SU-DHL-6 (cell line): ENCODE data around the gene BMP6.

Source experiments
- H2AFZ ChIP-seq: fragments of 200-600 bp; sonication (generic); 2 replicates; pipeline ENCODE4 v1.6.1; 2014; ENCODE audit warnings: low read depth, mild to moderate bottlenecking, moderate library complexity, mixed read lengths, antibody characterized with exemption, low read length; ENCODE audit not compliant: severe bottlenecking
- H3F3A ChIP-seq: fragments of 200-600 bp; shearing (Covaris generic); 2 replicates; pipeline ENCODE4 v1.6.0; 2016; ENCODE audit warnings: antibody characterized with exemption, mild to moderate bottlenecking; ENCODE audit not compliant: insufficient read depth
- H3K27ac ChIP-seq: fragments of 200-600 bp; sonication (generic); 2 replicates; pipeline ENCODE4 v1.5.1; 2016; ENCODE audit warnings: low read depth, mild to moderate bottlenecking, low read length, moderate library complexity, mixed read lengths
- H3K27me3 ChIP-seq: fragments of 200-600 bp; sonication (generic), shearing (Covaris generic); 2 replicates; pipeline ENCODE4 v1.6.0; 2014; ENCODE audit warnings: mild to moderate bottlenecking, low read length
- H3K36me3 ChIP-seq: fragments of 200-600 bp; sonication (generic); 2 replicates; pipeline ENCODE4 v1.6.1; 2014; ENCODE audit warnings: mild to moderate bottlenecking, low read length, mixed read lengths
- H3K4me2 ChIP-seq: fragments of 300-600, 200-600 bp; shearing (Covaris generic), sonication (generic); 2 replicates; pipeline ENCODE4 v1.6.0; 2014; ENCODE audit warnings: low read length, low read depth, mild to moderate bottlenecking; ENCODE audit not compliant: poor library complexity, severe bottlenecking
- H3K4me3 ChIP-seq: fragments of 200-600 bp; sonication (generic); 2 replicates; pipeline ENCODE4 v1.5.1; 2014; ENCODE audit warnings: antibody characterized with exemption, low read length, mild to moderate bottlenecking, mixed read lengths; ENCODE audit not compliant: insufficient read depth, poor library complexity, severe bottlenecking
- H3K79me2 ChIP-seq: fragments of 200-600 bp; sonication (generic); 2 replicates; pipeline ENCODE4 v1.6.1; 2014; ENCODE audit warnings: mild to moderate bottlenecking, low read length, moderate library complexity; ENCODE audit not compliant: insufficient read depth
- H3K9ac ChIP-seq: fragments of 200-600 bp; sonication (generic); 2 replicates; pipeline ENCODE4 v1.7.0; 2014; ENCODE audit warnings: mild to moderate bottlenecking, low read length
- H3K9me2 ChIP-seq: fragments of 200-600 bp; sonication (generic); replicated peaks from 2 replicates; pipeline ENCODE4 v1.6.1; 2014; ENCODE audit warnings: low read length; ENCODE audit not compliant: insufficient read depth
- H3K9me3 ChIP-seq: fragments of 200-600 bp; sonication (generic); 2 replicates; pipeline ENCODE4 v1.6.1; 2014; ENCODE audit warnings: low read length, mixed read lengths; ENCODE audit not compliant: insufficient read depth
- H4K20me1 ChIP-seq: fragments of 200-600 bp; sonication (generic); 2 replicates; pipeline ENCODE4 v1.6.1; 2014; ENCODE audit warnings: low read depth, mild to moderate bottlenecking, antibody characterized with exemption, low read length, moderate library complexity, mixed read lengths
- CTCF ChIP-seq: fragments of 200-600 bp; sonication (generic); IDR thresholded peaks from one replicate; pipeline ENCODE4 v1.5.1; 2017; ENCODE audit warnings: antibody characterized with exemption, mild to moderate bottlenecking, low read length, moderate library complexity; ENCODE audit not compliant: insufficient read depth, poor library complexity, severe bottlenecking
- EZH2phosphoT487 ChIP-seq: fragments of 200-600 bp; sonication (generic), shearing (Covaris generic); conservative IDR thresholded peaks from 2 replicates; pipeline ENCODE4 v1.6.1; 2018; ENCODE audit warnings: mild to moderate bottlenecking, antibody characterized with exemption, low read length, moderate library complexity, mixed read lengths

BMP6 gene

DNA sequence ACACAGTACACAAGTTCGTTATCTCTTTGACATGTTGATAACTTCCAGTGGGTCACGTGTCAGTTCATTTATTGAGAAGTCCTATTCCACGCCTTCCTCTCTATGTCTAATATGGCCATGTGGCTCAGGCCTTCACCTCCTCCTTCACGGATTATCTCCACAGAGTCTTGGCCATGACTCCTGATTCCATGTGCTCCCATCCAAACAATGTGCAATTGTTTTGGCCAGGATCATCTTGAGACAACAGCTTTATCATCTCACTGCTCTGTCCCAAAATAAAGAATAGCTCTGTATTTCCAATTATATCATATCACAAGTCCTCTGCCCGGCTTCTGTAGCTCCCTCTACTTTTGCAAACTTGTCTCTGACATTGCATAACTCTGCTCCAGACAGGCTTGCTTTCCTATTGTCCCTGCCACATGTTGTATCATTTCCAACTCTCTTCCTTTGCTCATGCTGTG is 195.8 kb downstream of the BMP6 start:
- Histone ChIP-seq H3K9me2 (no peaks in the 10 kb centered on the region), H3K4me3 (no peak overlapping the region), H2AFZ (no peak overlapping the region), H3K4me2 (no peak overlapping the region), H3K27ac (no peak overlapping the region), H3K9me3 (no peaks in the 10 kb centered on the region), H3K9ac (no peak overlapping the region), H3K79me2 (no peaks in the 10 kb centered on the region), H4K20me1 (no peaks in the 10 kb centered on the region), H3K27me3 (no peaks in the 10 kb centered on the region), H3F3A (no peaks in the 10 kb centered on the region), H3K36me3 (no peaks in the 10 kb centered on the region)
- no peak for TF ChIP-seq EZH2phosphoT487
- no peak for TF ChIP-seq CTCF

GRCh38 chr6:7922596-7922995 is 196.7 kb downstream of the BMP6 start:
- no peaks in the 10 kb centered on the region for H3K9me2 ChIP-seq
- H3K4me2 ChIP-seq = no peak overlapping the region
- no peak overlapping the region for H3K27ac ChIP-seq
- H3K79me2 ChIP-seq = no peaks in the 10 kb centered on the region
- no peaks in the 10 kb centered on the region for H3K9me3 ChIP-seq
- H3K4me3 ChIP-seq = no peak overlapping the region
- H3K36me3 ChIP-seq = no peaks in the 10 kb centered on the region
- no peaks in the 10 kb centered on the region for H3F3A ChIP-seq
- H3K27me3 ChIP-seq = no peaks in the 10 kb centered on the region
- TF ChIP-seq EZH2phosphoT487 = no peak
- TF ChIP-seq CTCF = no peak
- H3K9ac ChIP-seq = no peak overlapping the region
- no peaks in the 10 kb centered on the region for H4K20me1 ChIP-seq
- no peak overlapping the region for H2AFZ ChIP-seq

DNA sequence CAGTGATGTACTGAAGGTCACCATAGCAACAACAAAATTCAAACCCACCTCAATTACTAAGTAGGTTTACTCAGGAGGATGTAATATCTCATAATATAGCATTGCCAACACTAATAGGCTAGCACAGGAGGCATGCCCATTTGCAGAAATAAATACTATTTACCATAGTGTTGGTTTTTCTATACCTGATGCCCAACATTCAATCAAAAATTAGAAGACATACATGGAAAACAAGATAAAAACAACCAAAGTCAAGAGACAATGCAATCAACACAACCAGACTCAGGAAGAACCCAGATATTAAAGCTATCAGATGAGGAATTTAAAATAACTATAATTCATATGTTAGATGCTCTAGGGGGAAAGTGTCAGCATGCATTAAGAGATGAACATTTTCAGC is 199.0 kb downstream of the BMP6 start:
- Histone ChIP-seq H4K20me1 (no peaks in the 10 kb centered on the region), H3K27me3 (no peaks in the 10 kb centered on the region), H3K4me2 (no peak overlapping the region), H3K36me3 (no peaks in the 10 kb centered on the region), H3K27ac (no peak overlapping the region), H3K9me2 (no peaks in the 10 kb centered on the region), H2AFZ (no peak overlapping the region), H3K79me2 (no peaks in the 10 kb centered on the region), H3F3A (no peaks in the 10 kb centered on the region), H3K4me3 (no peak overlapping the region), H3K9me3 (no peaks in the 10 kb centered on the region), H3K9ac (no peak overlapping the region)
- TF ChIP-seq CTCF (no peak), EZH2phosphoT487 (no peak)
